ENCODE results near the gene TOR1AIP1.
"Not testable (repeated sequence)": the region's sequence is repeated elsewhere in the genome, so short reads cannot be mapped to it uniquely, and the experiment has no call there.

TOR1AIP1 gene

DNA sequence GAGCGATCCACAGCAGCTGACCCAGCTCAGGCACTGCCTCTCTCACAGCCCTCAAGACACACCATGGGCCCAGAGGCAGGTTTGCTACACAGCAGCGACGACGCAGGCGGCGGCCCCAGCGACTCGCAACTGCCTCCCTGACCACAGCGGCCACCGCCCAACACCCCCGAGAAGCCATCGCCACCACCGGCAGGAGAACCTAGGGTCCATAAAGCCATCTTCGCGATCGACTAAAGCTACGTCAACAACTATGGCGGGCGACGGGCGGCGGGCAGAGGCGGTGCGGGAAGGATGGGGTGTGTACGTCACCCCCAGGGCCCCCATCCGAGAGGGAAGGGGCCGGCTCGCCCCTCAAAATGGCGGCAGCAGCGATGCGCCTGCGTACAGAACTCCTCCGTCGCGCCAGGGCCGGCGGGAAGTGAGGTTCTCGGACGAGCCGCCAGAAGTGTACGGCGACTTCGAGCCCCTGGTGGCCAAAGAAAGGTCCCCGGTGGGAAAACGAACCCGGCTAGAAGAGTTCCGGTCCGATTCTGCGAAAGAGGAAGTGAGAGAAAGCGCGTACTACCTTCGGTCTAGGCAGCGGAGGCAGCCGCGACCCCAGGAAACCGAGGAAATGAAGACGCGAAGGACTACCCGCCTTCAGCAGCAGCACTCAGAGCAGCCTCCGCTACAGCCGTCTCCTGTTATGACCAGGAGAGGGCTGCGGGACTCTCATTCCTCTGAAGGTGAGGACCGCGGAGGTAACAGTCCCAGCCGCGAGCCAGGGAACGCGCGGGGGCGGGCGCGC, at the start of gene TOR1AIP1:
Gene TOR1AIP1 (plus strand): TSS at position 33 of the 787 bp plus-strand sequence. CDS start 218 bp downstream, at position 251.
- DNase-seq: peak; percentile 98

DNA sequence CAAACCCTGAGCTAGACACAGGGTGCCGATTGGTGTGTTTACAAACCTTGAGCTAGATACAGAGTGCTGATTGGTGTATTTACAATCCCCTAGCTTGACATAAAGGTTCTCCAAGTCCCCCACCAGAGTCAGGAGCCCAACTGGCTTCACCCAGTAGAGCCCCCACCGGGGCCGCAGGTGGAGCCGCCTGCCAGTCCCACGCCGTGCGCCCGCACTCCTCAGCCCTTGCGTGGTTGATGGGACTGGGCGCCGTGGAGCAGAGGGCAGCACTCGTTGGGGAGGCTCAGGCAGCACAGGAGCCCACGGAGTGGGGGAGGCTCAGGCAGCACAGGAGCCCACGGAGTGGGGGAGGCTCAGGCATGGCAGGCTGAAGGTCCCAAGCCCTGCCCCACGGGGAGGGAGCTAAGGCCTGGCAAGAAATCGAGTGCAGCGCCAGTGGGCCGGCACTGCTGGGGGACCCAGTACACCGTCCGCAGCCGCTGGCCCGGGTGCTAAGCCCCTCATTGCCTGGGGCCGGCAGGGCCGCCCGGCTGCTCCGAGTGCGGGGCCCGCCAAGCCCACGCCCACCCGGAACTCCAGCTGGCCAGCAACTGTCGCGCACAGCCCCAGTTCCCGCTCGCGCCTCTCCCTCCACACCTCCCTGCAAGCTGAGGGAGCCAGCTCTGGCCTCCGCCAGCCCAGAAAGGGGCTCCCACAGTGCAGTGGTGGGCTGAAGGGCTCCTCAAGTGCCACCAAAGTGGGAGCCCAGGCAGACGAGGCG, 45.2 kb upstream of the TOR1AIP1 start:
- DNase-seq: not testable (repeated sequence)

GRCh38 chr1:179840107-179840506, 42.0 kb upstream of the TOR1AIP1 start:
- DNase-seq: no peak

- no peak for DNase-seq
Observed at GRCh38 chr1:179848233-179848632, 33.9 kb upstream of the TOR1AIP1 start.

DNA sequence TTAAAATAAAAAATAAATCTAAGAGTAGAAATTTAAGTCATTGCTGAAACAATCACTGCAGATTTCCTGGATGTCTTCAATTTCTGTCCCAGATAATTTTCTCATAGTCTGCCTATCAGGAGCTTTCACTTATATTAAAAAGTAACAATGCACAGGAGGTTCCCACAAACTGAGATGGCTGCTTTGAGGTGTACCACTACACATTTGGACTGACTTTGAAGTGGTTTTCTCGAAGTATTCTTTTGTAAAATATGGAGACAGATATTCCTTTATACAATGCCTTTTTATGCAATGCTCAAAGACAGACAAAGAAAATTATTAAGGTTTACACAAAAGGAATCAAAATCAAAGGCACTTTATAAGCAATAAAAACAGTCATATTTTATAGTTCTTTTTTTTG, 29.0 kb upstream of the TOR1AIP1 start:
- DNase-seq: no peak

GRCh38 chr1:179855831-179856230, 26.3 kb upstream of the TOR1AIP1 start:
- not testable (repeated sequence) for DNase-seq

GRCh38 chr1:179856296-179856695, 25.8 kb upstream of the TOR1AIP1 start:
- no peak for DNase-seq

DNA sequence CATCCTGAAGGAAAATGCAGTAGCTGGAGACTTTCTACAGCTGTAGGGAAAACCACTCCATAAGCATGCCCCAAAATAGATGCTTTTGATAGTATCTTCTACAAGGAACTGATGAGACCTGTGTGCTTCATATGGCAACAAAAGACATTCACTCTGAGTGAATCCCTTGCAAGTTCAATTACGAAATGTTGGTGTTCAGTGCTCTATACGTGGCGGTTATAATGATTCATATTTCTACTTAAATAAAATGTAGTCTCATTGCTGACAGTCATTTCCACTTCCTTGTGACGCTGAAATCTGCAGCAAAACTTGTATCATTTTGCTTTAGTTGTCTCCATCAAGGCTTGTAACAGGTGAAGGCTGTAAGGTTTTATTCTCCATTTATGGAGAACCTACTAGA, 25.1 kb upstream of the TOR1AIP1 start:
- no peak for DNase-seq

- DNase-seq: no peak
Observed at GRCh38 chr1:179860652-179861051, 21.4 kb upstream of the TOR1AIP1 start.

DNA sequence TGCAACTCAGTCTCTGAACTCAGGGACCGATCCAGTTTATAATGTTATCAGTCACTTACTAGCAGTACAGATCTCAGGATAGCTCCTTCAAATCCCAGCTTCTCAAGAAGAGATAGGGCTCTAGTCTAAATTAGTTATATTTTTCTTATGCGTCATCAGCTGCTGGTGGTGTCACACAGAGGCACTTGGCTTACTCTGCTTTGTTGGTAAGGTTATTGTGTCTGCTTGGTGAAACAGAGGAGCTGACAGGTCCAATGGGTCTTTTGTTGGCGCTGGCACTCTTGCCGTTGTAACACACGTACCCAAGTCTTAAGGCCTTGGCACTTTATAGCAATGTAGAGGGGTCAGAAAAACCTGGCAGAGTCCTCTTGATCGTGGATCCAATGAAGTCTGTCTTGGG, 16.7 kb upstream of the TOR1AIP1 start:
- no peak for DNase-seq

DNA sequence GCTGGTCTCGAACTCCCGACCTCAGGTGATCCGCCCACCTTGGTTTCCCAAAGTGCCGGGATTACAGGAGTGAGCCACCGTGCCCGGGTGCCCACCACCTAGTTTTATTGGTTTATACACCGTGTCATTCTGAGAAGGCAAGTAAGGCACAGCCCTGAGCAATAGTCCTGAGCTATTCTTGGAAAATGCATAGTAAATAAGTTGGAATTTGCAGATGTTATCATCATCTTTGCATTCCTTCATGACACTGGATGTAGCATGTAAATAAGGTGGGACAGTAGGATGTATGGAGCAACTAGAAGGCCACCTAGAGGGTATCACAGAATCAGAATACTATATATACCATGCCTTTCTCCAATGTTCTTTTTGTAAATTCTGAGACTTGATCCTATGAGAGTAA, 15.5 kb upstream of the TOR1AIP1 start:
- no peak for DNase-seq

DNA sequence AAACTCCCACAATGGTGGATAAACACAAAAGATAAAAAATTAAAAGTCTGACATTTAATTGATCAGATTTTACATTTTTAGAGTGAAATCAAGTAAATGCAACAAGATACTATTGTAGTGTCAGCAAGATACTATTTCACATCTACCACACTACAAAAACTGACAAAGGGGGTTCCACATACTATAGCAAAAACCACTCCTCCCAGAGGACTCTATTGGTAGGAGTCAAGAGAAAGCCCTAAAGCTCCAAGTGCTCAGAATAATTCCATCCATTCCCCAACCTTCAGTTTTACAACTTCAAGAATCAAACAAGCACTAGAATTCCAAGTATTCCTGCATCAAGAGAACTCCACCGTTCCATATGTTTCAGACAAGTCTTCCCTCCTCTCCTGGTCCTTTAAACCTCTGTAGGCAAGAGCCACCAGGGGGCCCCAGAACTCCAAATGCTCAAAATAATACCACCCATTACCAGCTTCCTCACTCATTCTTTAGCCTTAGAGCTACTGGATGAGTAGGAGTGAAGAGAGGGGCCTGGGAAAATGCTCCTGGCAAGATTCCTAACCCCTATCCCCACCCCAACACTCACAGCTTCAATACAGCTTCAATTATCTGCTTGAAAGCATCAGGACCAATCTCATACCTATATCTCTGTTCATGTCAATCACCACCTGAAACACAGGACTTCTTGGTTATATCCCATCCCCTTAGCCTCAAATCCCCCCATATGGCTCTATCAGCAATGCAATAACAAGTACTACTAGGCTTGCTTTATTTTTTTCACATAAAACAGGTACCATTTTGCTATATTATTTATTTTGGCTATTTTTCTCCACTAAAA, 14.4 kb upstream of the TOR1AIP1 start:
- no peak for DNase-seq

GRCh38 chr1:179870870-179871269, 11.2 kb upstream of the TOR1AIP1 start:
- DNase-seq: no peak

DNA sequence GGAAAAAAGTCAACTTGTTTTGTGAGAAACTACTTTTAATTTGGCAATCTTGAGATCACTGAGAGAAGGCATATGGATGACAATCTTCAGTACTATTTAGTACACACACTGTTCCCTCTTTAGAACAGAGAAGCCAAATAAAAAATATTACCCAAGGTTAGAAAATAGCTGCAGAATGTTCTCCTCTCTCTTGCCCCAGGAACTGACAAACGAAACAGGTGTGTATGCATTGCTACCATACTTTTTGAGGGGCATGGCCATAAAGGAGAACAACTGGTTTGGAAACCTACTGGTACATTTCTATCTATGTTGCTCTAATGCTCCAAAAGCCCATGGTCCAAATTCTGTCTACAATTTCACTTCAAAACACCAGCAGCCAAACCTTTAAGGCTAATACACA, 10.1 kb upstream of the TOR1AIP1 start:
- DNase-seq: no peak

DNA sequence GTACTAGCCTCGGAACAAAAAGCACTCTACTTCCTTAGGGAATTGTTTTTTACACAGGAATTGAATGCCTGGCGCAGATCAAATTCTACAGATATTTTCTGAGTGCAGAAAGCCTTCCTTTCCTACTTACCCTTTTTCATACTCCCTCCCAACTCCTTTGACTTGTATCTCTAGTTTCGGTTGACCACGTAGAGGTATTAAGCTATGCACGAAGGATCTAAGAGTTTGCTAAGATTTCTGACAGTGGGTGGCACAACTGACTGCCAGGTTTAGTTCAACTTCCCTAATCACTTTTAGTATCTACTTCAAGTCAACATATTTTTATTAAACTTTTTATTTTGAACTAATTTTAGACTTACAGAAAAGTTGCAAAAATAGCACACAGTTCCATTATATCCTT, 9.5 kb upstream of the TOR1AIP1 start:
- no peak for DNase-seq

GRCh38 chr1:179873438-179873851, 8.6 kb upstream of the TOR1AIP1 start:
- no peak for DNase-seq

DNA sequence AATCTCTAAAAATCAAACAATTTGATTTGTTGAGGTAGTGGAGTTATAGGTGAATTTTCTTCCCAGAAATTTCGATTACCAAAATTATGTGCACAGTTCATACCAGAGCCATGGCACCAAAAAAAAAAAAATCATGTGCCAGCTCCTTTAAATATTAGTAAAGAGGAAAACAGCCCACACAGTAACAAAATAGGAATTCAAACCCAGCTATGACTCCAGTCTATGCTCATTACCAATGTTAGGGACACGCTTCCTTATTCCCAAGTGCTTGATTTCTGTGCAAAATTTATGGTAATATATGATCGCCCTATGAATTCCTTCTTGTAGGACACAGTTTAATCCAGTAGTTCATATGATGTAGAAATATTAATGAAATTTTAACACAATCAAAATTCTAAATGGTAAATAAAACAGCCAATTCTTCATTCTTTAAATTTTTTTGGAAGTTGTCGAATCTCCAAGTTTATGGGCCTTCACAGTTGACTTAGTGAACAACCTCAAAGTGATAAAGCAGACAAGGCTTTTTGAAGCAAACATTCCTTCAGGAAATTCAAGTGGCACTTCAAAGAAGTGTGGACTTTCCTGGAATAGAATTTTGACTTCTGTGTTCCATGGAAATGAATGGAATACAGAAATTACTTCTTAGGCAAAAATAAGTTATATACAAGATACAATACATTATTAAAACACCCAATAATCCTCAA, 6.3 kb upstream of the TOR1AIP1 start:
- no peak for DNase-seq

- DNase-seq: no peak
Observed at GRCh38 chr1:179876300-179876715, 5.8 kb upstream of the TOR1AIP1 start.

- peak; percentile 87 for DNase-seq
Observed at GRCh38 chr1:179877586-179878265, 4.4 kb upstream of the TOR1AIP1 start, which contains the start of gene TOR1AIP2. TOR1AIP2 (minus strand) TSS chr1:179877803; CDS start chr1:179852665, 25,138 bp downstream.

GRCh38 chr1:179879797-179880196, 2.3 kb upstream of the TOR1AIP1 start:
- no peak for DNase-seq

- no peak for DNase-seq
Observed at GRCh38 chr1:179881642-179882252, 338 bp upstream of the TOR1AIP1 start.

Data from DMS153 (cell line).